Endothelial cell of umbilical vein (primary cell): ENCODE data around the gene TEX54. TPM values are rescaled to one million over a fixed set of nuclear protein-coding genes. Genes with fewer than 3 reads are reported as not detected.

ENCODE experiments used
- BruUV-seq: library from RNA; stranded (reverse); fragments of 400-500 nt; replicated peaks from 2 replicates; lab custom pipeline; 2021; lab: Mats Ljungman, UMichigan
- CTCF ChIA-PET: fragments of 300-600, 350-600 bp; sonication (Branson Sonifier 250); formaldehyde crosslinking; loops from one replicate; lab custom pipeline; 2021; ENCODE audit warnings: antibody characterized with exemption, inconsistent platforms; lab: Charles Lee
- POLR2A ChIA-PET: fragments of 300-600, 350-600 bp; sonication (Branson Sonifier 250); formaldehyde crosslinking; loops from one replicate; lab custom pipeline; 2021; ENCODE audit warnings: antibody characterized with exemption, inconsistent platforms; lab: Charles Lee
- DNase-seq: peaks from one replicate; pipeline ENCODE4 v3.0.0-alpha.2; 2011; ENCODE audit warnings: low read depth, low spot score
- FAIRE-seq: peaks from 2 replicates; lab custom pipeline; 2011; peaks lifted over from hg19 to GRCh38; lab: Jason Lieb, UNC
- H2AFZ ChIP-seq: 2 replicates; pipeline ENCODE4 v1.6.0; 2012; ENCODE audit warnings: low read depth, low read length, control low read depth, inconsistent platforms
- H3K27ac ChIP-seq: 2 replicates; pipeline ENCODE4 v1.5.1; 2011; ENCODE audit warnings: low read depth, mild to moderate bottlenecking, control low read depth, low read length, moderate library complexity; ENCODE audit not compliant: insufficient read depth
- H3K27me3 ChIP-seq, 2 experiments: 2 replicates each; pipeline versions ENCODE4 v1.6.0 to v1.6.1; 2011; ENCODE audit warnings: low read length in 2 of 2, mixed read lengths in 1 of 2; ENCODE audit not compliant: control insufficient read depth in 2 of 2, insufficient read depth in 2 of 2
- H3K36me3 ChIP-seq, 2 experiments: 2 replicates in 1 of 2; 3 replicates in 1 of 2; pipeline ENCODE4 v1.5.1; 2011; ENCODE audit warnings: low read length in 2 of 2, mild to moderate bottlenecking in 1 of 2, moderate library complexity in 1 of 2; ENCODE audit not compliant: control insufficient read depth in 2 of 2, insufficient read depth in 2 of 2; ENCODE audit errors: extremely low read depth in 1 of 2
- H3K4me1 ChIP-seq: 3 replicates; pipeline ENCODE4 v1.5.1; 2011; ENCODE audit warnings: mild to moderate bottlenecking, low read length; ENCODE audit not compliant: control insufficient read depth, insufficient read depth; ENCODE audit errors: extremely low read depth
- H3K4me2 ChIP-seq: 2 replicates; pipeline ENCODE4 v1.6.1; 2011; ENCODE audit warnings: low read length, control low read depth, mixed read lengths; ENCODE audit not compliant: insufficient read depth
- H3K4me3 ChIP-seq, 3 experiments: fragments of 200-600 bp in 1 of 3; sonication (generic), shearing (Covaris generic) in 1 of 3; replicated peaks in 1 of 3; 2 replicates each; pipeline ENCODE4 v1.5.1; 2011 to 2016; ENCODE audit warnings: control low read depth in 3 of 3, low read length in 3 of 3, mild to moderate bottlenecking in 2 of 3, inconsistent platforms in 1 of 3, low read depth in 1 of 3, moderate library complexity in 1 of 3; ENCODE audit not compliant: insufficient read depth in 1 of 3
- H3K79me2 ChIP-seq: 2 replicates; pipeline ENCODE4 v1.6.0; 2012; ENCODE audit warnings: low read length, inconsistent platforms; ENCODE audit not compliant: control insufficient read depth, insufficient read depth
- H3K9ac ChIP-seq: replicated peaks from 2 replicates; pipeline ENCODE3; 2011; ENCODE audit warnings: low read length, control low read depth; ENCODE audit not compliant: insufficient read depth; ENCODE audit errors: extremely low read depth
- H3K9me1 ChIP-seq: replicated peaks from 3 replicates; pipeline ENCODE4 v1.6.0; 2011; ENCODE audit warnings: mild to moderate bottlenecking, low read length; ENCODE audit not compliant: control insufficient read depth, insufficient read depth; ENCODE audit errors: extremely low read depth
- H3K9me3 ChIP-seq: replicated peaks from 2 replicates; pipeline ENCODE4 v1.5.1; 2012; ENCODE audit warnings: low read length, inconsistent platforms; ENCODE audit not compliant: control insufficient read depth, insufficient read depth
- H4K20me1 ChIP-seq: replicated peaks from 2 replicates; pipeline ENCODE3; 2011; ENCODE audit warnings: mild to moderate bottlenecking, low read length; ENCODE audit not compliant: control insufficient read depth, insufficient read depth; ENCODE audit errors: extremely low read depth
- CTCF ChIP-seq, 2 donors: IDR thresholded peaks; 1 replicate in 1 of 2; 2 replicates in 1 of 2; pipeline ENCODE4 v1.5.1; 2011; ENCODE audit warnings: low read length in 2 of 2, mild to moderate bottlenecking in 2 of 2, moderate library complexity in 2 of 2, control low read depth in 1 of 2, inconsistent platforms in 1 of 2, low read depth in 1 of 2; ENCODE audit not compliant: insufficient read depth in 1 of 2; ENCODE audit errors: extremely low read depth in 1 of 2
- EZH2 ChIP-seq: IDR thresholded peaks from 2 replicates; pipeline ENCODE4 v1.6.1; 2012; ENCODE audit warnings: borderline replicate concordance, low read depth, mild to moderate bottlenecking, moderate library complexity, low read length, inconsistent platforms; ENCODE audit not compliant: severe bottlenecking
- FOS ChIP-seq: IDR thresholded peaks from 2 replicates; pipeline ENCODE4 v1.6.1; 2011; ENCODE audit warnings: mild to moderate bottlenecking, low read length, moderate library complexity, borderline replicate concordance; ENCODE audit not compliant: insufficient read depth
- GATA2 ChIP-seq: IDR thresholded peaks from 2 replicates; pipeline ENCODE4 v1.7.0; 2011; ENCODE audit warnings: low read depth, mild to moderate bottlenecking, moderate library complexity, mixed read lengths, low read length; ENCODE audit not compliant: insufficient read length, insufficient read depth
- JUN ChIP-seq: IDR thresholded peaks from 2 replicates; pipeline ENCODE4 v1.6.1; 2011; ENCODE audit warnings: borderline replicate concordance, low read depth; ENCODE audit not compliant: insufficient read length, insufficient read depth
- MAX ChIP-seq: IDR thresholded peaks from 2 replicates; pipeline ENCODE4 v1.6.1; 2011; ENCODE audit not compliant: insufficient read depth, insufficient read length
- MYC ChIP-seq: IDR thresholded peaks from one replicate; pipeline ENCODE4 v1.6.1; 2011; ENCODE audit warnings: mild to moderate bottlenecking, low read depth, low read length
- POLR2A ChIP-seq: IDR thresholded peaks from 2 replicates; pipeline ENCODE4 v1.6.1; 2012; ENCODE audit warnings: low read depth, mild to moderate bottlenecking, control low read depth, low read length
- POLR2AphosphoS5 ChIP-seq: IDR thresholded peaks from 2 replicates; pipeline ENCODE4 v1.6.1; 2012; ENCODE audit warnings: low read depth, mild to moderate bottlenecking, control low read depth, low read length, moderate library complexity; ENCODE audit not compliant: insufficient read depth
- dilution Hi-C: fragments of 300-500 bp; cut with MboI; formaldehyde crosslinking; loops from one replicate; pipeline ENCODE4 v1.15.0; 2019; ENCODE audit warnings: low sequenced_read_pairs; ENCODE audit not compliant: extremely low pct_ligation_motif_present
- intact Hi-C: fragments of 100-400 bp; cut with micrococcal nuclease; formaldehyde crosslinking; loops from one replicate; pipeline ENCODE4 v1.10.0; 2022
- polyA plus RNA-seq, 4 experiments: library from polyadenylated mRNA; depleted of rRNA in 3 of 4; stranded (reverse) in 3 of 4; unstranded in 1 of 4; fragments of >200 nt; gene quantifications; 2 replicates each; pipeline versions ENCODE4 v1.2.1 to v1.2.3, GENCODE V29; 2011 to 2012; ENCODE audit warnings: missing spikeins in 1 of 4
- total RNA-seq: library from RNA; stranded (reverse); gene quantifications from 2 replicates; pipeline ENCODE4 v1.2.3, GENCODE V29; 2021

TEX54 gene
- total and polyA plus RNA-seq, 2 donors (not counting 3 experiments of a cell fraction or from before 2014, with no cell fraction given), result not detected

- FAIRE-seq (no peak), DNase-seq (no peak)
- CTCF ChIA-PET, result no interaction called here
- no peaks in the 10 kb centered on the region for H3K9me1 ChIP-seq
- H4K20me1 ChIP-seq, result no peaks in the 10 kb centered on the region
- no peak overlapping the region for H3K27ac ChIP-seq
- peaks cover 9 to 25% of the 10 kb centered on the region in 2 experiments for H3K36me3 ChIP-seq
- no TSS peak for BruUV-seq
- no peak for TF ChIP-seq POLR2A
- no peak for TF ChIP-seq GATA2
- TF ChIP-seq MAX, result no peak
- no peak for TF ChIP-seq CTCF (IDR thresholded peaks at IDR 0.05; ENCODE audit: extremely low read depth in 1 of 2, insufficient read depth in 1 of 2, low read depth in 1 of 2, low read length in 2 of 2)
- H3K4me3 ChIP-seq, result no peak overlapping the region
- no peaks in the 10 kb centered on the region for H3K9me3 ChIP-seq
- dilution Hi-C loops, result no loop called here
- no peak overlapping the region for H3K4me2 ChIP-seq
- intact Hi-C loops, result no loop called here
- no peak overlapping the region for H2AFZ ChIP-seq
- H3K4me1 ChIP-seq, result peaks cover 17% of the 10 kb centered on the region
- H3K9ac ChIP-seq, result no peak overlapping the region
- H3K79me2 ChIP-seq, result peaks cover 27% of the 10 kb centered on the region
- no peaks in the 10 kb centered on the region for H3K27me3 ChIP-seq
- POLR2A ChIA-PET, result interaction anchor here (1.9 kb wide), 1 partner anchor 52 kb away, joined by 9 read pairs; no protein-coding TSS in a partner anchor
These were observed 43.1 kb downstream of the TEX54 start for GRCh38 chr11:62789576-62789975.

GRCh38 chr11:62788991-62789390 lies 43.6 kb downstream of the TEX54 start:
- dilution Hi-C loops, result no loop called here
- Histone ChIP-seq H3K9ac (no peak overlapping the region), H3K4me3 (no peak overlapping the region), H2AFZ (no peak overlapping the region), H3K9me3 (no peaks in the 10 kb centered on the region), H3K9me1 (no peaks in the 10 kb centered on the region), H3K79me2 (peaks cover 27% of the 10 kb centered on the region), H3K4me1 (peaks cover 17% of the 10 kb centered on the region), H3K36me3 (peaks cover 3 to 20% of the 10 kb centered on the region in 2 experiments), H3K27ac (no peak overlapping the region), H4K20me1 (no peaks in the 10 kb centered on the region), H3K4me2 (no peak overlapping the region), H3K27me3 (no peaks in the 10 kb centered on the region)
- DNase-seq, result no peak
- POLR2A ChIA-PET, result interaction anchor here (1.9 kb wide), 1 partner anchor 52 kb away, joined by 9 read pairs; no protein-coding TSS in a partner anchor
- no peak for FAIRE-seq
- intact Hi-C loops, result no loop called here
- TF ChIP-seq JUN, result no peak
- no peak for TF ChIP-seq POLR2AphosphoS5
- TF ChIP-seq MYC, result no peak
- no peak for TF ChIP-seq FOS
- TF ChIP-seq MAX, result no peak
- no peak for TF ChIP-seq CTCF (IDR thresholded peaks at IDR 0.05; ENCODE audit: extremely low read depth in 1 of 2, insufficient read depth in 1 of 2, low read depth in 1 of 2, low read length in 2 of 2)
- no peak for TF ChIP-seq POLR2A
- TF ChIP-seq EZH2, result no peak
- TF ChIP-seq GATA2, result no peak
- BruUV-seq, result no TSS peak
- CTCF ChIA-PET, result interaction anchor here (1.8 to 3.1 kb wide), 2 partner anchors 17 to 27 kb away, joined by 5 to 42 read pairs; partner anchors contain the start of genes POLR2G and TAF6L
